T-helper 2 cell treated with Interferon-gamma antibody and Interleukin-4, amounts not matched to agents 100 ng/mL and 5 ng/mL, for 36 hours (primary cell): ENCODE results near the gene KRTAP13-4. TPM values are rescaled to one million over a fixed set of nuclear protein-coding genes. Genes with fewer than 3 reads are reported as not detected.

Experiments used
- intact Hi-C: fragments of 100-400 bp; cut with micrococcal nuclease; formaldehyde crosslinking; loops from one replicate; pipeline ENCODE4 v1.15.1; 2023
- total RNA-seq: library from RNA; stranded (reverse); gene quantifications from 2 replicates; pipeline ENCODE4 v1.2.3, GENCODE V29; 2022

KRTAP13-4 gene
- not detected in 2 replicates for total RNA-seq

- intact Hi-C loops = no loop called here
Observed at GRCh38 chr21:30430170-30430655, at the start of gene KRTAP13-4. TSS of gene KRTAP13-4 (plus strand) at chr21:30430220. CDS start at chr21:30430276, 56 bp downstream.

GRCh38 chr21:30382201-30382600, 47.8 kb upstream of the KRTAP13-4 start:
- intact Hi-C loops = no loop called here

- intact Hi-C loops = no loop called here
Observed at GRCh38 chr21:30391492-30392025, 38.5 kb upstream of the KRTAP13-4 start.

GRCh38 chr21:30395731-30396130, 34.3 kb upstream of the KRTAP13-4 start, which contains the start of gene KRTAP13-1:
TSS of gene KRTAP13-1 (plus strand) at chr21:30396031. CDS start at chr21:30396087, 56 bp downstream.
- intact Hi-C loops = no loop called here

- intact Hi-C loops = no loop called here
Observed at GRCh38 chr21:30408782-30409494, 21.1 kb upstream of the KRTAP13-4 start.

- intact Hi-C loops = no loop called here
Observed at GRCh38 chr21:30415993-30416392, 14.0 kb upstream of the KRTAP13-4 start.

- intact Hi-C loops = no loop called here
Observed at GRCh38 chr21:30425826-30426225, 4.2 kb upstream of the KRTAP13-4 start, which contains the start of gene KRTAP13-3. TSS of gene KRTAP13-3 (minus strand) at chr21:30425926. CDS start at chr21:30425912, 14 bp downstream.

- intact Hi-C loops = no loop called here
Observed at GRCh38 chr21:30426731-30427130, 3.3 kb upstream of the KRTAP13-4 start.

- intact Hi-C loops = no loop called here
Observed at GRCh38 chr21:30434033-30434631, 4.1 kb downstream of the KRTAP13-4 start.

GRCh38 chr21:30437010-30437565, 7.1 kb downstream of the KRTAP13-4 start:
- intact Hi-C loops = no loop called here

GRCh38 chr21:30439975-30440374, 10.0 kb downstream of the KRTAP13-4 start, which contains the start of gene KRTAP15-1:
TSS of gene KRTAP15-1 (plus strand) at chr21:30440275. CDS start at chr21:30440328, 53 bp downstream.
- intact Hi-C loops = no loop called here

GRCh38 chr21:30443226-30443625, 13.2 kb downstream of the KRTAP13-4 start:
- intact Hi-C loops = no loop called here

GRCh38 chr21:30444204-30444603, 14.2 kb downstream of the KRTAP13-4 start:
- intact Hi-C loops = no loop called here

GRCh38 chr21:30447056-30447455, 17.0 kb downstream of the KRTAP13-4 start:
- intact Hi-C loops = no loop called here

- intact Hi-C loops = no loop called here
Observed at GRCh38 chr21:30448514-30448913, 18.5 kb downstream of the KRTAP13-4 start.

- intact Hi-C loops = no loop called here
Observed at GRCh38 chr21:30463713-30464112, 33.7 kb downstream of the KRTAP13-4 start.

GRCh38 chr21:30468900-30469714, 39.1 kb downstream of the KRTAP13-4 start:
- intact Hi-C loops = no loop called here

GRCh38 chr21:30478004-30478403, 48.0 kb downstream of the KRTAP13-4 start:
- intact Hi-C loops = no loop called here

GRCh38 chr21:30479259-30479658, 49.2 kb downstream of the KRTAP13-4 start:
- intact Hi-C loops = no loop called here

- intact Hi-C loops = no loop called here
Observed at GRCh38 chr21:30480145-30480544, 50.1 kb downstream of the KRTAP13-4 start, which contains the start of gene KRTAP19-1. TSS of gene KRTAP19-1 (minus strand) at chr21:30480367. CDS start at chr21:30480317, 50 bp downstream.
